OCI-LY1 (cell line): ENCODE results near the gene CEP68.

Experiments used
- CTCF ChIP-seq: fragments of 200-600 bp; sonication (generic), shearing (Covaris generic); IDR thresholded peaks from 2 replicates; pipeline ENCODE4 v1.5.1; 2017; ENCODE audit warnings: mild to moderate bottlenecking, antibody characterized with exemption, low read length, moderate library complexity, mixed read lengths
- EZH2 ChIP-seq: fragments of 200-600 bp; sonication (generic), shearing (Covaris generic); IDR thresholded peaks from 2 replicates; pipeline ENCODE4 v1.8.0; 2017; ENCODE audit warnings: borderline replicate concordance, mixed run types, mild to moderate bottlenecking, antibody characterized with exemption, low read length, moderate library complexity, mixed read lengths

- TF ChIP-seq CTCF = no peak
- no peak for TF ChIP-seq EZH2
Measured at GRCh38 chr2:65113229-65113628, 57.0 kb downstream of the CEP68 start.
